ENCODE results near the gene B4GALT1. TPM values are rescaled to one million over a fixed set of nuclear protein-coding genes. Genes with fewer than 3 reads are reported as not detected.

Gene B4GALT1
- total and polyA plus RNA-seq, 2 experiments from 2014 or later: 63.9 to 78.3 TPM

- H4K20me1 ChIP-seq (ENCODE audit: insufficient read depth, poor library complexity, severe bottlenecking): peaks cover 44% of the 10 kb centered on the region
- H3K4me1 ChIP-seq (ENCODE audit: insufficient read depth): peaks cover 39% of the 10 kb centered on the region
- WGBS (ENCODE audit: low lambda C conversion rate, missing lambda C conversion rate): 68% methylated on average over 5 of the region's 5 CpGs
Observed at GRCh38 chr9:33153666-33154065, 13.5 kb downstream of the B4GALT1 start.

GRCh38 chr9:33153001-33153400, 14.1 kb downstream of the B4GALT1 start:
- TF ChIP-seq EZH2phosphoT487 (IDR thresholded peaks at IDR 0.05; ENCODE audit: low read depth, severe bottlenecking, unreplicated experiment) (no peak), EZH2 (IDR thresholded peaks at IDR 0.05; ENCODE audit: borderline replicate concordance) (no peak)
- TF ChIP-seq, protein P1, sequence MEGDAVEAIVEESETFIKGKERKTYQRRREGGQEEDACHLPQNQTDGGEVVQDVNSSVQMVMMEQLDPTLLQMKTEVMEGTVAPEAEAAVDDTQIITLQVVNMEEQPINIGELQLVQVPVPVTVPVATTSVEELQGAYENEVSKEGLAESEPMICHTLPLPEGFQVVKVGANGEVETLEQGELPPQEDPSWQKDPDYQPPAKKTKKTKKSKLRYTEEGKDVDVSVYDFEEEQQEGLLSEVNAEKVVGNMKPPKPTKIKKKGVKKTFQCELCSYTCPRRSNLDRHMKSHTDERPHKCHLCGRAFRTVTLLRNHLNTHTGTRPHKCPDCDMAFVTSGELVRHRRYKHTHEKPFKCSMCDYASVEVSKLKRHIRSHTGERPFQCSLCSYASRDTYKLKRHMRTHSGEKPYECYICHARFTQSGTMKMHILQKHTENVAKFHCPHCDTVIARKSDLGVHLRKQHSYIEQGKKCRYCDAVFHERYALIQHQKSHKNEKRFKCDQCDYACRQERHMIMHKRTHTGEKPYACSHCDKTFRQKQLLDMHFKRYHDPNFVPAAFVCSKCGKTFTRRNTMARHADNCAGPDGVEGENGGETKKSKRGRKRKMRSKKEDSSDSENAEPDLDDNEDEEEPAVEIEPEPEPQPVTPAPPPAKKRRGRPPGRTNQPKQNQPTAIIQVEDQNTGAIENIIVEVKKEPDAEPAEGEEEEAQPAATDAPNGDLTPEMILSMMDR (IDR thresholded peaks at IDR 0.05; ENCODE audit: poor library complexity): no peak
- Histone ChIP-seq H4K20me1 (ENCODE audit: insufficient read depth, poor library complexity, severe bottlenecking) (peaks cover 37% of the 10 kb centered on the region), H3K9me3 (ENCODE audit: low read depth) (no peaks in the 10 kb centered on the region), H3K79me2 (peaks cover 94% of the 10 kb centered on the region), H3K4me3 (no peak overlapping the region), H2AFZ (no peak overlapping the region), H3K27ac (no peak overlapping the region), H3K36me3 (replicated peaks; ENCODE audit: insufficient read depth, low read depth) (no peaks in the 10 kb centered on the region), H3K27me3 (no peaks in the 10 kb centered on the region), H3K9me2 (replicated peaks; ENCODE audit: insufficient read depth) (no peaks in the 10 kb centered on the region), H3K4me1 (ENCODE audit: insufficient read depth) (peaks cover 32% of the 10 kb centered on the region), H3K4me2 (no peak overlapping the region)
- DNase-seq (ENCODE audit: low spot score): no peak
- WGBS (ENCODE audit: low lambda C conversion rate, missing lambda C conversion rate): 55% methylated on average over 2 of the region's 2 CpGs

More at GRCh38 chr9:33153666-33154065, 13.5 kb downstream of the B4GALT1 start:
- Histone ChIP-seq H3K9me3 (ENCODE audit: low read depth) (no peaks in the 10 kb centered on the region), H3K36me3 (replicated peaks; ENCODE audit: insufficient read depth, low read depth) (no peaks in the 10 kb centered on the region), H3K9me2 (replicated peaks; ENCODE audit: insufficient read depth) (no peaks in the 10 kb centered on the region), H3K79me2 (peaks cover 94% of the 10 kb centered on the region), H3K4me3 (no peak overlapping the region), H2AFZ (no peak overlapping the region), H3K27me3 (no peaks in the 10 kb centered on the region), H3K4me2 (no peak overlapping the region), H3K27ac (no peak overlapping the region)
- TF ChIP-seq EZH2 (IDR thresholded peaks at IDR 0.05; ENCODE audit: borderline replicate concordance) (no peak), EZH2phosphoT487 (IDR thresholded peaks at IDR 0.05; ENCODE audit: low read depth, severe bottlenecking, unreplicated experiment) (no peak)
- no peak for DNase-seq (ENCODE audit: low spot score)

GRCh38 chr9:33151601-33152000, 15.5 kb downstream of the B4GALT1 start:
- peaks cover 94% of the 10 kb centered on the region for H3K79me2 ChIP-seq
- H3K36me3 ChIP-seq (replicated peaks; ENCODE audit: insufficient read depth, low read depth): no peaks in the 10 kb centered on the region
- peaks cover 37% of the 10 kb centered on the region for H4K20me1 ChIP-seq (ENCODE audit: insufficient read depth, poor library complexity, severe bottlenecking)
- no peak for DNase-seq (ENCODE audit: low spot score)
- H3K4me1 ChIP-seq (ENCODE audit: insufficient read depth): peaks cover 28% of the 10 kb centered on the region
- H3K27me3 ChIP-seq: no peaks in the 10 kb centered on the region
- H3K27ac ChIP-seq: peak overlapping the region; percentile 70
- no peaks in the 10 kb centered on the region for H3K9me3 ChIP-seq (ENCODE audit: low read depth)
- 83% methylated on average over 2 of the region's 2 CpGs for WGBS (ENCODE audit: low lambda C conversion rate, missing lambda C conversion rate)
- H2AFZ ChIP-seq: no peak overlapping the region
- H3K9me2 ChIP-seq (replicated peaks; ENCODE audit: insufficient read depth): no peaks in the 10 kb centered on the region
- peak overlapping the region; percentile 65 for H3K4me2 ChIP-seq
- TF ChIP-seq EZH2phosphoT487 (IDR thresholded peaks at IDR 0.05; ENCODE audit: low read depth, severe bottlenecking, unreplicated experiment): no peak
- no peak for TF ChIP-seq EZH2 (IDR thresholded peaks at IDR 0.05; ENCODE audit: borderline replicate concordance)
- TF ChIP-seq, protein P1 (IDR thresholded peaks at IDR 0.05; ENCODE audit: poor library complexity): no peak
- no peak overlapping the region for H3K4me3 ChIP-seq

GRCh38 chr9:33151007-33151557, 16.1 kb downstream of the B4GALT1 start:
- H3K4me3 ChIP-seq: no peak overlapping the region

More at GRCh38 chr9:33151007-33151557, 16.1 kb downstream of the B4GALT1 start:
- H3K4me1 ChIP-seq (ENCODE audit: insufficient read depth): peaks cover 28% of the 10 kb centered on the region
- H3K9me2 ChIP-seq (replicated peaks; ENCODE audit: insufficient read depth): no peaks in the 10 kb centered on the region
- peak; percentile 80 for DNase-seq (ENCODE audit: low spot score)
- H3K4me2 ChIP-seq: peak overlapping the region; percentile 65
- 29% methylated on average over 5 of the region's 5 CpGs for WGBS (ENCODE audit: low lambda C conversion rate, missing lambda C conversion rate)
- peaks cover 94% of the 10 kb centered on the region for H3K79me2 ChIP-seq
- H3K27ac ChIP-seq: peak overlapping the region; percentile 70
- peaks cover 32% of the 10 kb centered on the region for H4K20me1 ChIP-seq (ENCODE audit: insufficient read depth, poor library complexity, severe bottlenecking)
- no peak overlapping the region for H2AFZ ChIP-seq
- no peaks in the 10 kb centered on the region for H3K27me3 ChIP-seq
- H3K9me3 ChIP-seq (ENCODE audit: low read depth): no peaks in the 10 kb centered on the region
- TF ChIP-seq, protein P1 (IDR thresholded peaks at IDR 0.05; ENCODE audit: poor library complexity): no peak
- TF ChIP-seq EZH2phosphoT487 (IDR thresholded peaks at IDR 0.05; ENCODE audit: low read depth, severe bottlenecking, unreplicated experiment): no peak
- TF ChIP-seq EZH2 (IDR thresholded peaks at IDR 0.05; ENCODE audit: borderline replicate concordance): no peak
- no peaks in the 10 kb centered on the region for H3K36me3 ChIP-seq (replicated peaks; ENCODE audit: insufficient read depth, low read depth)

Data from hepatocyte (in vitro differentiated cells).